Loucy (cell line): ENCODE measurements around the gene ARHGAP6.

Experiments used
- EZH2phosphoT487 ChIP-seq: fragments of 200-600 bp; IDR thresholded peaks from 2 replicates; pipeline ENCODE4 v1.6.1; 2018; ENCODE audit warnings: antibody characterized with exemption, mild to moderate bottlenecking, moderate library complexity, borderline replicate concordance
- TF ChIP-seq, protein P1 (sequence below): fragments of 200-600 bp; sonication (generic); conservative IDR thresholded peaks from 2 replicates; pipeline ENCODE4 v1.5.1; 2014; ENCODE audit warnings: mild to moderate bottlenecking, antibody characterized with exemption, low read length

DNA sequence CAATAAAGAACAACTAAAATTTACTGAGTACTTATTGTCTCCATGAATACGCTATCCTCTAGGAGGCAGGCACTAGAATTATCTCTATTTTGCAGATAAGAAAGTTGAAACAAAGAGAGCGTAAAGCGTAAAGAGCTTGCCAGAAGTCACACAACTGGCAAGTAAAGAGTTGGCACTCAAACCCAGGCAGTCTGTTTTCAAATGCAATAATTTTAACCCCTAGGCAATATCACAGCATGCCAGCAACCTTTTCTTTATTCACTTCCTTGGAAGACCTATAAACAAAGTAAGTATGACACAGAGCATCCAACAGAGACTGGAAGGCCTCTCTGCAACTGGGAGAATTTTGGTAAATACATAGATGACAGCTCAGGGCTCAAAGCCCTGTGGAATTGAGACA is 395.7 kb downstream of the ARHGAP6 start:
- TF ChIP-seq, protein P1, sequence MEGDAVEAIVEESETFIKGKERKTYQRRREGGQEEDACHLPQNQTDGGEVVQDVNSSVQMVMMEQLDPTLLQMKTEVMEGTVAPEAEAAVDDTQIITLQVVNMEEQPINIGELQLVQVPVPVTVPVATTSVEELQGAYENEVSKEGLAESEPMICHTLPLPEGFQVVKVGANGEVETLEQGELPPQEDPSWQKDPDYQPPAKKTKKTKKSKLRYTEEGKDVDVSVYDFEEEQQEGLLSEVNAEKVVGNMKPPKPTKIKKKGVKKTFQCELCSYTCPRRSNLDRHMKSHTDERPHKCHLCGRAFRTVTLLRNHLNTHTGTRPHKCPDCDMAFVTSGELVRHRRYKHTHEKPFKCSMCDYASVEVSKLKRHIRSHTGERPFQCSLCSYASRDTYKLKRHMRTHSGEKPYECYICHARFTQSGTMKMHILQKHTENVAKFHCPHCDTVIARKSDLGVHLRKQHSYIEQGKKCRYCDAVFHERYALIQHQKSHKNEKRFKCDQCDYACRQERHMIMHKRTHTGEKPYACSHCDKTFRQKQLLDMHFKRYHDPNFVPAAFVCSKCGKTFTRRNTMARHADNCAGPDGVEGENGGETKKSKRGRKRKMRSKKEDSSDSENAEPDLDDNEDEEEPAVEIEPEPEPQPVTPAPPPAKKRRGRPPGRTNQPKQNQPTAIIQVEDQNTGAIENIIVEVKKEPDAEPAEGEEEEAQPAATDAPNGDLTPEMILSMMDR, result no peak
- no peak for TF ChIP-seq EZH2phosphoT487
